Neural cell (in vitro differentiated cells): ENCODE data around the gene ADORA1. TPM values are rescaled to one million over a fixed set of nuclear protein-coding genes. Genes with fewer than 3 reads are reported as not detected.

ENCODE experiments used
- H2AFZ ChIP-seq: fragments of 200-600, 300-800 bp; sonication (generic), shearing (Covaris generic); 2 replicates; pipeline ENCODE4 v1.6.0; 2014; ENCODE audit warnings: low read depth, mild to moderate bottlenecking, antibody characterized with exemption, low read length, moderate library complexity
- H3F3A ChIP-seq: fragments of 200-600 bp; shearing (Covaris generic); 2 replicates; pipeline ENCODE4 v1.6.1; 2016; ENCODE audit warnings: mild to moderate bottlenecking, moderate library complexity, mixed read lengths, antibody characterized with exemption, low read length; ENCODE audit not compliant: insufficient read depth, poor library complexity, severe bottlenecking
- H3K27ac ChIP-seq: fragments of 200-600, 300-800 bp; sonication (generic), shearing (Covaris generic); 2 replicates; pipeline ENCODE4 v1.5.1; 2014; ENCODE audit warnings: mild to moderate bottlenecking, low read length, moderate library complexity
- H3K27me3 ChIP-seq: fragments of 300-800, 200-600 bp; sonication (generic), shearing (Covaris generic); 2 replicates; pipeline ENCODE4 v1.6.0; 2014; ENCODE audit warnings: mild to moderate bottlenecking, low read depth, low read length, moderate library complexity; ENCODE audit not compliant: insufficient read depth
- H3K36me3 ChIP-seq: fragments of 300-800, 200-600 bp; sonication (generic), shearing (Covaris generic); 2 replicates; pipeline ENCODE4 v1.5.1; 2014; ENCODE audit warnings: mild to moderate bottlenecking, antibody characterized with exemption, low read length, moderate library complexity; ENCODE audit not compliant: insufficient read depth
- H3K4me2 ChIP-seq: fragments of 300-800, 200-600 bp; sonication (generic), shearing (Covaris generic); 2 replicates; pipeline ENCODE4 v1.6.0; 2014; ENCODE audit warnings: mild to moderate bottlenecking, low read length
- H3K4me3 ChIP-seq: fragments of 300-800, 200-600 bp; sonication (generic), shearing (Covaris generic); 2 replicates; pipeline ENCODE4 v1.5.1; 2014; ENCODE audit warnings: mild to moderate bottlenecking, low read length, moderate library complexity
- H3K79me2 ChIP-seq: fragments of 200-600 bp; shearing (Covaris generic); replicated peaks from 2 replicates; pipeline ENCODE4 v1.6.0; 2014; ENCODE audit warnings: mild to moderate bottlenecking, low read length, moderate library complexity; ENCODE audit not compliant: insufficient read depth
- H3K9ac ChIP-seq: fragments of 300-800, 200-600 bp; sonication (generic), shearing (Covaris generic); 2 replicates; pipeline ENCODE4 v1.6.1; 2016; ENCODE audit warnings: mild to moderate bottlenecking, low read length, mixed read lengths
- H3K9me2 ChIP-seq: fragments of 200-600 bp; shearing (Covaris generic); 2 replicates; pipeline ENCODE4 v1.6.1; 2016; ENCODE audit warnings: mild to moderate bottlenecking, low read length, mixed read lengths; ENCODE audit not compliant: insufficient read depth
- H3K9me3 ChIP-seq: fragments of 200-600, 300-800 bp; sonication (generic), shearing (Covaris generic); 2 replicates; pipeline ENCODE4 v1.6.1; 2016; ENCODE audit warnings: mild to moderate bottlenecking, mixed run types, low read length, moderate library complexity, mixed read lengths
- H4K20me1 ChIP-seq: fragments of 200-600 bp; shearing (Covaris generic); 2 replicates; pipeline ENCODE4 v1.6.1; 2016; ENCODE audit warnings: mild to moderate bottlenecking, mixed run types; ENCODE audit not compliant: insufficient read depth
- EP300 ChIP-seq: fragments of 450-650 bp; conservative IDR thresholded peaks from 2 replicates; pipeline ENCODE4 v1.6.1; 2014; ENCODE audit warnings: antibody characterized with exemption, mild to moderate bottlenecking, moderate library complexity; ENCODE audit not compliant: poor library complexity, severe bottlenecking
- EZH2 ChIP-seq: fragments of 200-600, 300-800 bp; shearing (Covaris generic), sonication (generic); IDR thresholded peaks from 2 replicates; pipeline ENCODE4 v1.6.1; 2014; ENCODE audit warnings: antibody characterized with exemption, low read length, borderline replicate concordance, mild to moderate bottlenecking; ENCODE audit not compliant: insufficient read depth, poor library complexity, severe bottlenecking
- MXI1 ChIP-seq: fragments of 450-650 bp; conservative IDR thresholded peaks from 2 replicates; pipeline ENCODE4 v1.6.1; 2014; ENCODE audit warnings: antibody characterized with exemption, mild to moderate bottlenecking; ENCODE audit not compliant: poor library complexity, severe bottlenecking
- POLR2AphosphoS5 ChIP-seq: IDR thresholded peaks from 2 replicates; pipeline ENCODE4 v1.6.1; 2012
- RAD21 ChIP-seq: fragments of 450-650 bp; conservative IDR thresholded peaks from 2 replicates; pipeline ENCODE4 v1.6.1; 2014; ENCODE audit warnings: antibody characterized with exemption, mild to moderate bottlenecking, moderate library complexity
- SMC3 ChIP-seq: fragments of 450-650 bp; conservative IDR thresholded peaks from 2 replicates; pipeline ENCODE4 v1.6.1; 2014; ENCODE audit warnings: antibody characterized with exemption, mild to moderate bottlenecking, moderate library complexity; ENCODE audit not compliant: poor library complexity
- TAF1 ChIP-seq: IDR thresholded peaks from 2 replicates; pipeline ENCODE4 v1.6.1; 2012; ENCODE audit warnings: low read depth
- polyA plus RNA-seq: library from polyadenylated mRNA; depleted of rRNA; stranded (reverse); fragments of >200 nt; gene quantifications from 2 replicates; pipeline ENCODE4 v1.2.3, GENCODE V29; 2014
- TF ChIP-seq, protein P1 (sequence below): IDR thresholded peaks from 2 replicates; pipeline ENCODE4 v1.6.1; 2012; ENCODE audit warnings: borderline replicate concordance
- TF ChIP-seq, protein P2 (sequence below): fragments of 450-650 bp; IDR thresholded peaks from 2 replicates; pipeline ENCODE4 v1.5.1; 2014; ENCODE audit warnings: antibody characterized with exemption, mild to moderate bottlenecking, moderate library complexity; ENCODE audit not compliant: poor library complexity, severe bottlenecking

ADORA1 gene
- polyA plus RNA-seq, 1 donor from 2014 or later = 7.2 TPM

DNA sequence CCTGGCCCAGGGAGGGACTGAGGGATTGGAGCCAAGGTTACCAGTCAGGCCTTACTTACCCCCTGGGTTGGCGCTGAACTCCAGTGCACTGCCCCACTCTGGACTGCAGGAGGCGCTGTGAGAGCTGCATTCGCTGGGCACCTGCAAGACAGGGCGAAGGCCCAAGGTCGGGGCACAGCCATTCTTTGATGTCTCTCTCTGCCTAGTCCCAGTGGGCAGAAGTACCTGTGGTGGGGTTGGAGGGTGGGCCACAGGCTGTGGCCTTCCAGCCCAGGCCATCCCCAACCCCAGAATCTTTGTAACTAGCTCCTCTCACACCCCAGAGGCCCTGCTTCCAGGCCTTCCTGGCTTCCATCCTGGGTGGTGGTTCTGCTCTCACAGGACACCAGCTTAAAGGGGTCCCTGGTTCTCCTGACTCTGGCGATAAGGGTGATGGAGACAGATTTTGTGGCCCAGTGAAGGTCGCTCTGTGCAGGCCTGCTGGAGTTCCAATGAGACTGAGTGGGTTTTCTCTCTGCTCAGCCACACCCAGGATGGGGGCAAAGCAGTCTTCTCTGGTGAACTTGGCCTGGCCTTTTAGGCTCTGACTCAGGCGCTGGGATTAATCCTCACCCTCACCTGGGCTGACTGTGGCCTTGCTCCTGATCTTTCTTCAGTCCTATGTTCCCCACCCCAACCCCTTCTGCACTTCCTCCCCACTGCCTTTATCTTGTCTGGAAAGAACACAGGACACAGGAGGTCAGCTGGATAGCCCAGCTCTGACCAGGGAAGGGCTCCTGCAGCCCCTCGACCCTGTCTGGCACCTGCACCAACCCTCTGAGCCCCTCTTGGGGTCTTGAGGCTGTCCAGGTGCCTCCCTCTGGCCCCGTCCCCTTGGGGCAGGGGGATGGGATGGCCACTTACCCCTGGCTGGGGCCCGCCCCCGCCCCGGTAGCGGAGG lies 42.7 kb upstream of the ADORA1 start:
- Histone ChIP-seq H4K20me1 (no peaks in the 10 kb centered on the region), H3K4me3 (no peak overlapping the region), H2AFZ (no peak overlapping the region), H3K9me3 (no peaks in the 10 kb centered on the region), H3K79me2 (no peaks in the 10 kb centered on the region), H3K4me2 (no peak overlapping the region), H3F3A (no peaks in the 10 kb centered on the region), H3K36me3 (no peaks in the 10 kb centered on the region), H3K9me2 (no peaks in the 10 kb centered on the region), H3K27me3 (no peaks in the 10 kb centered on the region), H3K27ac (no peak overlapping the region), H3K9ac (no peak overlapping the region)
- TF ChIP-seq RAD21 (no peak), TAF1 (no peak), EZH2 (no peak), MXI1 (no peak), EP300 (no peak), POLR2AphosphoS5 (no peak), SMC3 (no peak)
- TF ChIP-seq, protein P1, sequence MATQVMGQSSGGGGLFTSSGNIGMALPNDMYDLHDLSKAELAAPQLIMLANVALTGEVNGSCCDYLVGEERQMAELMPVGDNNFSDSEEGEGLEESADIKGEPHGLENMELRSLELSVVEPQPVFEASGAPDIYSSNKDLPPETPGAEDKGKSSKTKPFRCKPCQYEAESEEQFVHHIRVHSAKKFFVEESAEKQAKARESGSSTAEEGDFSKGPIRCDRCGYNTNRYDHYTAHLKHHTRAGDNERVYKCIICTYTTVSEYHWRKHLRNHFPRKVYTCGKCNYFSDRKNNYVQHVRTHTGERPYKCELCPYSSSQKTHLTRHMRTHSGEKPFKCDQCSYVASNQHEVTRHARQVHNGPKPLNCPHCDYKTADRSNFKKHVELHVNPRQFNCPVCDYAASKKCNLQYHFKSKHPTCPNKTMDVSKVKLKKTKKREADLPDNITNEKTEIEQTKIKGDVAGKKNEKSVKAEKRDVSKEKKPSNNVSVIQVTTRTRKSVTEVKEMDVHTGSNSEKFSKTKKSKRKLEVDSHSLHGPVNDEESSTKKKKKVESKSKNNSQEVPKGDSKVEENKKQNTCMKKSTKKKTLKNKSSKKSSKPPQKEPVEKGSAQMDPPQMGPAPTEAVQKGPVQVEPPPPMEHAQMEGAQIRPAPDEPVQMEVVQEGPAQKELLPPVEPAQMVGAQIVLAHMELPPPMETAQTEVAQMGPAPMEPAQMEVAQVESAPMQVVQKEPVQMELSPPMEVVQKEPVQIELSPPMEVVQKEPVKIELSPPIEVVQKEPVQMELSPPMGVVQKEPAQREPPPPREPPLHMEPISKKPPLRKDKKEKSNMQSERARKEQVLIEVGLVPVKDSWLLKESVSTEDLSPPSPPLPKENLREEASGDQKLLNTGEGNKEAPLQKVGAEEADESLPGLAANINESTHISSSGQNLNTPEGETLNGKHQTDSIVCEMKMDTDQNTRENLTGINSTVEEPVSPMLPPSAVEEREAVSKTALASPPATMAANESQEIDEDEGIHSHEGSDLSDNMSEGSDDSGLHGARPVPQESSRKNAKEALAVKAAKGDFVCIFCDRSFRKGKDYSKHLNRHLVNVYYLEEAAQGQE = no peak
- TF ChIP-seq, protein P2, sequence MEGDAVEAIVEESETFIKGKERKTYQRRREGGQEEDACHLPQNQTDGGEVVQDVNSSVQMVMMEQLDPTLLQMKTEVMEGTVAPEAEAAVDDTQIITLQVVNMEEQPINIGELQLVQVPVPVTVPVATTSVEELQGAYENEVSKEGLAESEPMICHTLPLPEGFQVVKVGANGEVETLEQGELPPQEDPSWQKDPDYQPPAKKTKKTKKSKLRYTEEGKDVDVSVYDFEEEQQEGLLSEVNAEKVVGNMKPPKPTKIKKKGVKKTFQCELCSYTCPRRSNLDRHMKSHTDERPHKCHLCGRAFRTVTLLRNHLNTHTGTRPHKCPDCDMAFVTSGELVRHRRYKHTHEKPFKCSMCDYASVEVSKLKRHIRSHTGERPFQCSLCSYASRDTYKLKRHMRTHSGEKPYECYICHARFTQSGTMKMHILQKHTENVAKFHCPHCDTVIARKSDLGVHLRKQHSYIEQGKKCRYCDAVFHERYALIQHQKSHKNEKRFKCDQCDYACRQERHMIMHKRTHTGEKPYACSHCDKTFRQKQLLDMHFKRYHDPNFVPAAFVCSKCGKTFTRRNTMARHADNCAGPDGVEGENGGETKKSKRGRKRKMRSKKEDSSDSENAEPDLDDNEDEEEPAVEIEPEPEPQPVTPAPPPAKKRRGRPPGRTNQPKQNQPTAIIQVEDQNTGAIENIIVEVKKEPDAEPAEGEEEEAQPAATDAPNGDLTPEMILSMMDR = no peak

DNA sequence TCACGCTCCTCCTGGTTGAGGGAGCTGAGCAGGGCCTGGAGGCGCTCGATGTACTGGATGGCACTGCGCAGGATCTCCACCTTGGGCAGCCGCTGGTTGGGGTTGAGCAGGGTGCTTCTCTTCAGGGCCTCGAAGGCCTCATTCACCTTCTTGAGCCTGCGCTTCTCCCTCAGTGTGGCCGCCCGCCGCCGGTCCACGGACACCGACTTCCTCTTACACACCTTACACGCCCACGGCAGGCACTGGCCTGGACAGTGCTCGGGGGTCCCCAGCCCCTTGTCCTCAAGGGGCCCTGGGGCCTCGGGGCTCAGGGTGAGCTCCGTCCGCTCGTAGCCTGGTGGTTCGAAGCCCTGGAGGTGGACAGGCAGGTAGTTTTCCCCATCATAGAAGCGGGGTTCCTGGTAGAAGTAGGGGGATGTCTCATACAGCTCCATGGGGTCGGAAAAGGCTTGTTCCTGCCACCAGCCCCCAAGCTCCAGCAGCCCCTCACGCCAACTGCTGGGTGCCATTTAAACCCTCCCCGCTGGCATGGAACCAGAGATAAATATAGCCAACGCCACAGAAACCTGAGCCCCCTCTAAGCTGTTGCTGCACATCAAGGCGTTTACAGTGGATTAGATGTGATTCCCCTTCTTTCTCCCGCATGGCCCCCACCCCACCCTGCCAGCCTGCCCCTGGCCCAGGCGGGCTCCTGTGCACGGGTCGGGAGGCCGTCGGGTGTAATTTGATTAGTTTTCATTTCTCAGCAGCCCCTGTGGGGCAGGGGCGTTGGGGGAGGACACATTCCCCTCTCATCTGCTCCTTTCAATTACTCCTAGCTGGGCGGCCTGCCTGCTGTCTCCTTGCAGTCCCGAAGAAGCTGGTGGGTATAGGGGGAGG lies 41.8 kb upstream of the ADORA1 start, which contains the start of gene MYOG:
Gene MYOG, minus strand, starts transcription at position 485 of the 879 bp plus-strand sequence. Its CDS starts 51 bp downstream, at position 434.
- Histone ChIP-seq H3K79me2 (no peaks in the 10 kb centered on the region), H2AFZ (no peak within 1 kb of the TSS), H4K20me1 (no peaks in the 10 kb centered on the region), H3K27me3 (no peaks in the 10 kb centered on the region), H3F3A (no peaks in the 10 kb centered on the region), H3K4me2 (no peak within 1 kb of the TSS), H3K4me3 (no peak within 1 kb of the TSS), H3K9me2 (no peaks in the 10 kb centered on the region), H3K27ac (no peak within 1 kb of the TSS), H3K9me3 (no peaks in the 10 kb centered on the region), H3K9ac (no peak within 1 kb of the TSS), H3K36me3 (no peaks in the 10 kb centered on the region)
- TF ChIP-seq, protein P2 = no peak
- TF ChIP-seq MXI1 (no peak), POLR2AphosphoS5 (no peak), EP300 (no peak), TAF1 (no peak), SMC3 (no peak), EZH2 (no peak), RAD21 (no peak)
- TF ChIP-seq, protein P1 = no peak
